ENCODE measurements around the gene RNF8. TPM values are rescaled to one million over a fixed set of nuclear protein-coding genes. Genes with fewer than 3 reads are reported as not detected.

Gene RNF8
- total and polyA plus RNA-seq, 9 of the 15 experiments (the other 6 are each of a cell fraction or from before 2014, with no cell fraction given) = 10.6 to 47.0 (median 37.5) TPM

DNA sequence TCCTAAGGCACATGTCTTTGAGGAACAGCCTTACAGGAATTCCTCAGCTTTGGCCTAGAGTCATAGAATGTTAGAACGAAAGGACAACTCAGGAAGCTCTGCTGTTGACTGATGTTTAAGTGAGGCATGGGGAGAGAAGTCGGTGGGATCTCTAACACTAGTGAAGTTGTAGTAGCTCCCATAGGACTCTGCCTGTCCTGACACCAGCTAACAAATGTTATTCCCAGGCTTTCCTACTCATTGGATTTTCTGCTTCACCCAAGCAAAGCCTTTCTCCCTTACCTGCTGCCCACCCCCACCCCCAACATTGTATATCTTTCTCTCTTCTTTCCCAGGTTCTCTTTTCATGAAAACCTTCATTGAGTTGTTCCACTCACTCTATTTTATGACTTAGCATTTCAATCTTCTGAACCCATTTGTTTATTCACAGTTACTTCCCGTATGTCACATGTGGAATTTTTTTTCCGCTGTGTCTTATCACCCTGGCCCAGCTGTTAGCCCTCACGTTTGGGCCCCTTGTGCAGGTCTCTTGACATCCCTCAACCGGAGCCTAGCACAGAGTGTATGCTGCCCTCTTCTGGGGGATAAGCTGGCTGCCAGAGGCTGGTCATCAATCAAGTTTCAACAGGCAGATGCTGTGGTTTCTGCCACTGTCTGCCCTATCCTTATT, 39.2 kb upstream of the RNF8 start (continued):
- TF ChIP-seq, protein P1, sequence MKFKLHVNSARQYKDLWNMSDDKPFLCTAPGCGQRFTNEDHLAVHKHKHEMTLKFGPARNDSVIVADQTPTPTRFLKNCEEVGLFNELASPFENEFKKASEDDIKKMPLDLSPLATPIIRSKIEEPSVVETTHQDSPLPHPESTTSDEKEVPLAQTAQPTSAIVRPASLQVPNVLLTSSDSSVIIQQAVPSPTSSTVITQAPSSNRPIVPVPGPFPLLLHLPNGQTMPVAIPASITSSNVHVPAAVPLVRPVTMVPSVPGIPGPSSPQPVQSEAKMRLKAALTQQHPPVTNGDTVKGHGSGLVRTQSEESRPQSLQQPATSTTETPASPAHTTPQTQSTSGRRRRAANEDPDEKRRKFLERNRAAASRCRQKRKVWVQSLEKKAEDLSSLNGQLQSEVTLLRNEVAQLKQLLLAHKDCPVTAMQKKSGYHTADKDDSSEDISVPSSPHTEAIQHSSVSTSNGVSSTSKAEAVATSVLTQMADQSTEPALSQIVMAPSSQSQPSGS (CRISPR knock-in tag; IDR thresholded peaks at IDR 0.05) = no peak
- TF ChIP-seq SREBF1 (IDR thresholded peaks at IDR 0.05; ENCODE audit: borderline replicate concordance, low read depth, low read length) (no peak), PHB2 (IDR thresholded peaks at IDR 0.05; ENCODE audit: low read depth) (peak; percentile 94), KLF1 (tag; IDR thresholded peaks at IDR 0.05) (no peak), RFX7 (CRISPR knock-in tag; IDR thresholded peaks at IDR 0.05) (no peak), ZZZ3 (IDR thresholded peaks at IDR 0.05) (no peak), CREBBP (IDR thresholded peaks at IDR 0.05; ENCODE audit: low read depth, low read length) (no peak), ZNF445 (CRISPR knock-in tag; IDR thresholded peaks at IDR 0.05; ENCODE audit: low read depth) (no peak), ZBTB8A (IDR thresholded peaks at IDR 0.05; ENCODE audit: partially characterized antibody) (no peak), STAT5B (CRISPR knock-in tag; IDR thresholded peaks at IDR 0.05) (no peak), FOSL1 (tag; conservative IDR thresholded peaks at IDR 0.05) (peak; percentile 91), HMG20B (CRISPR knock-in tag; IDR thresholded peaks at IDR 0.05) (no peak), NFYB (IDR thresholded peaks at IDR 0.05; ENCODE audit: extremely low read depth, insufficient read length) (no peak)
- TF ChIP-seq, protein P2, sequence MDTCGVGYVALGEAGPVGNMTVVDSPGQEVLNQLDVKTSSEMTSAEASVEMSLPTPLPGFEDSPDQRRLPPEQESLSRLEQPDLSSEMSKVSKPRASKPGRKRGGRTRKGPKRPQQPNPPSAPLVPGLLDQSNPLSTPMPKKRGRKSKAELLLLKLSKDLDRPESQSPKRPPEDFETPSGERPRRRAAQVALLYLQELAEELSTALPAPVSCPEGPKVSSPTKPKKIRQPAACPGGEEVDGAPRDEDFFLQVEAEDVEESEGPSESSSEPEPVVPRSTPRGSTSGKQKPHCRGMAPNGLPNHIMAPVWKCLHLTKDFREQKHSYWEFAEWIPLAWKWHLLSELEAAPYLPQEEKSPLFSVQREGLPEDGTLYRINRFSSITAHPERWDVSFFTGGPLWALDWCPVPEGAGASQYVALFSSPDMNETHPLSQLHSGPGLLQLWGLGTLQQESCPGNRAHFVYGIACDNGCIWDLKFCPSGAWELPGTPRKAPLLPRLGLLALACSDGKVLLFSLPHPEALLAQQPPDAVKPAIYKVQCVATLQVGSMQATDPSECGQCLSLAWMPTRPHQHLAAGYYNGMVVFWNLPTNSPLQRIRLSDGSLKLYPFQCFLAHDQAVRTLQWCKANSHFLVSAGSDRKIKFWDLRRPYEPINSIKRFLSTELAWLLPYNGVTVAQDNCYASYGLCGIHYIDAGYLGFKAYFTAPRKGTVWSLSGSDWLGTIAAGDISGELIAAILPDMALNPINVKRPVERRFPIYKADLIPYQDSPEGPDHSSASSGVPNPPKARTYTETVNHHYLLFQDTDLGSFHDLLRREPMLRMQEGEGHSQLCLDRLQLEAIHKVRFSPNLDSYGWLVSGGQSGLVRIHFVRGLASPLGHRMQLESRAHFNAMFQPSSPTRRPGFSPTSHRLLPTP (IDR thresholded peaks at IDR 0.05; ENCODE audit: borderline replicate concordance, extremely low read depth, insufficient read length) = no peak
- TF ChIP-seq, protein P3, sequence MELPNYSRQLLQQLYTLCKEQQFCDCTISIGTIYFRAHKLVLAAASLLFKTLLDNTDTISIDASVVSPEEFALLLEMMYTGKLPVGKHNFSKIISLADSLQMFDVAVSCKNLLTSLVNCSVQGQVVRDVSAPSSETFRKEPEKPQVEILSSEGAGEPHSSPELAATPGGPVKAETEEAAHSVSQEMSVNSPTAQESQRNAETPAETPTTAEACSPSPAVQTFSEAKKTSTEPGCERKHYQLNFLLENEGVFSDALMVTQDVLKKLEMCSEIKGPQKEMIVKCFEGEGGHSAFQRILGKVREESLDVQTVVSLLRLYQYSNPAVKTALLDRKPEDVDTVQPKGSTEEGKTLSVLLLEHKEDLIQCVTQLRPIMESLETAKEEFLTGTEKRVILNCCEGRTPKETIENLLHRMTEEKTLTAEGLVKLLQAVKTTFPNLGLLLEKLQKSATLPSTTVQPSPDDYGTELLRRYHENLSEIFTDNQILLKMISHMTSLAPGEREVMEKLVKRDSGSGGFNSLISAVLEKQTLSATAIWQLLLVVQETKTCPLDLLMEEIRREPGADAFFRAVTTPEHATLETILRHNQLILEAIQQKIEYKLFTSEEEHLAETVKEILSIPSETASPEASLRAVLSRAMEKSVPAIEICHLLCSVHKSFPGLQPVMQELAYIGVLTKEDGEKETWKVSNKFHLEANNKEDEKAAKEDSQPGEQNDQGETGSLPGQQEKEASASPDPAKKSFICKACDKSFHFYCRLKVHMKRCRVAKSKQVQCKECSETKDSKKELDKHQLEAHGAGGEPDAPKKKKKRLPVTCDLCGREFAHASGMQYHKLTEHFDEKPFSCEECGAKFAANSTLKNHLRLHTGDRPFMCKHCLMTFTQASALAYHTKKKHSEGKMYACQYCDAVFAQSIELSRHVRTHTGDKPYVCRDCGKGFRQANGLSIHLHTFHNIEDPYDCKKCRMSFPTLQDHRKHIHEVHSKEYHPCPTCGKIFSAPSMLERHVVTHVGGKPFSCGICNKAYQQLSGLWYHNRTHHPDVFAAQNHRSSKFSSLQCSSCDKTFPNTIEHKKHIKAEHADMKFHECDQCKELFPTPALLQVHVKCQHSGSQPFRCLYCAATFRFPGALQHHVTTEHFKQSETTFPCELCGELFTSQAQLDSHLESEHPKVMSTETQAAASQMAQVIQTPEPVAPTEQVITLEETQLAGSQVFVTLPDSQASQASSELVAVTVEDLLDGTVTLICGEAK (IDR thresholded peaks at IDR 0.05) = peak; percentile 50
- TF ChIP-seq, protein P3 (CRISPR knock-in tag; IDR thresholded peaks at IDR 0.05) = no peak
